Ishikawa (cell line): ENCODE data around the gene VWA3B.

ENCODE experiments used
- CEBPB ChIP-seq: IDR thresholded peaks from 2 replicates; pipeline ENCODE4 v1.6.1; 2012
- CREB1 ChIP-seq: IDR thresholded peaks from 2 replicates; pipeline ENCODE4 v1.6.1; 2012; ENCODE audit warnings: low read depth
- EGR1 ChIP-seq: IDR thresholded peaks from 2 replicates; pipeline ENCODE4 v1.6.1; 2012
- EP300 ChIP-seq: IDR thresholded peaks from 2 replicates; pipeline ENCODE4 v1.6.1; 2012; ENCODE audit warnings: borderline replicate concordance
- FOXM1 ChIP-seq: IDR thresholded peaks from 2 replicates; pipeline ENCODE4 v1.6.1; 2012; ENCODE audit warnings: low read depth, borderline replicate concordance
- MAX ChIP-seq: IDR thresholded peaks from 2 replicates; pipeline ENCODE4 v1.6.1; 2012
- NFIC ChIP-seq: IDR thresholded peaks from 2 replicates; pipeline ENCODE4 v1.6.1; 2012
- RAD21 ChIP-seq: IDR thresholded peaks from 2 replicates; pipeline ENCODE4 v1.6.1; 2012; ENCODE audit warnings: low read depth
- TAF1 ChIP-seq: IDR thresholded peaks from 2 replicates; pipeline ENCODE4 v1.6.1; 2012; ENCODE audit warnings: low read depth, mild to moderate bottlenecking
- TCF12 ChIP-seq: IDR thresholded peaks from 2 replicates; pipeline ENCODE4 v1.6.1; 2012; ENCODE audit warnings: low read depth
- TEAD4 ChIP-seq: IDR thresholded peaks from 2 replicates; pipeline ENCODE4 v1.6.1; 2012
- USF1 ChIP-seq: IDR thresholded peaks from 2 replicates; pipeline ENCODE4 v1.6.1; 2012
- YY1 ChIP-seq: IDR thresholded peaks from 2 replicates; pipeline ENCODE4 v1.6.1; 2012; ENCODE audit warnings: low read depth
- ZBTB7A ChIP-seq: IDR thresholded peaks from 2 replicates; pipeline ENCODE4 v1.6.1; 2012; ENCODE audit warnings: low read depth
- TF ChIP-seq, protein P1 (sequence below): IDR thresholded peaks from 2 replicates; pipeline ENCODE4 v1.6.1; 2012; ENCODE audit warnings: low read depth, mild to moderate bottlenecking

VWA3B gene

DNA sequence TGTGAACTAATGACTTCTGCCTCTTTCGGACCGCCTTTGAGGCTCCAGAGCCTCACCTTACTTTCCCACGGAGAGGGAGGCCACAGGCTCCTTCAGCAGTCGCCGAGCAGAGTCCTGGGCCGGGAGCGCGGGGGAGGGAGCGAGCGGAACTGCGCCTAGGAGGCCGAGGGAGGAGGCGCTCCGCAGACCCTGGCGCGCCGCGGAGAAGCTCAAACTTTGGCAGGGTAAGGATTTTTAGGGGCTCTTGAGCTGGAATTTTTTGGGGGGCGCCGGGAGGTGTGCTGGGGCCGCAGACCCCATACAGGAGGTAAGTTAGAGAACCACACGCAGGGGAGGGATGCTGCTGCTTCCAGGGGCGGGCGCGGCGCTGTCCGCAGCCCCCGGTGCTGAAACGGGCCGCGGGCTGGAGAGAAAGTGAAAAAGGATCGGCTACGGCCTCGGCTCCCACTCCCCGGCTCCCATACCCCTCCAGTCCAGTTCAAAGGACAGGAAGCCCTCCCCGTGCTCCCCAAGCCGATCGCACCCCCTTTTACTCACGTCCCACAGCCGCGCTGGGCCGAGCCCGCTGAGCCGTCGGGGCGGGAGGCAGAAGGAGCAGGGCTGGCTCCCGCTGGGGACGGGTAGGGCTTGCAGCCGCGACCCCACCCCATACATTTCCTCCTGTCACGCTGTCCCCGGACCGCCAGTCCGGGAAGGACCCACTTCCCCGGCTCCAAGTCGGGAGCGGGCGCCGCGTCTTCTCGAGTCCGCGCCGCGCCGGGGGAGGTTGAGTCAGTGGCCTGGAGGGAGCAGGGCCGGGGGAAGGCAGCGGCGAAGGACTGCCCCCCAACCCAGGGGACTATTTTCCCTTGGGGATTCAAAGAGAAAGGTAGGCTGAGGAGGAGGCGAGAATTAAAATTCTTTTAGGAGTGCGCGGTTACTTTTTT is 259.6 kb downstream of the VWA3B start, which contains the start of gene CNGA3:
Gene CNGA3, plus strand, starts transcription at position 146 of the 926 bp plus-strand sequence. CDS start 23,520 bp downstream, outside the sequence.
- TF ChIP-seq ZBTB7A, result peak; percentile 79; the same call in 1 of the 2 replicates
- no peak for TF ChIP-seq USF1
- TF ChIP-seq NFIC, result no peak
- TF ChIP-seq EGR1, result no peak
- TF ChIP-seq, protein P1, sequence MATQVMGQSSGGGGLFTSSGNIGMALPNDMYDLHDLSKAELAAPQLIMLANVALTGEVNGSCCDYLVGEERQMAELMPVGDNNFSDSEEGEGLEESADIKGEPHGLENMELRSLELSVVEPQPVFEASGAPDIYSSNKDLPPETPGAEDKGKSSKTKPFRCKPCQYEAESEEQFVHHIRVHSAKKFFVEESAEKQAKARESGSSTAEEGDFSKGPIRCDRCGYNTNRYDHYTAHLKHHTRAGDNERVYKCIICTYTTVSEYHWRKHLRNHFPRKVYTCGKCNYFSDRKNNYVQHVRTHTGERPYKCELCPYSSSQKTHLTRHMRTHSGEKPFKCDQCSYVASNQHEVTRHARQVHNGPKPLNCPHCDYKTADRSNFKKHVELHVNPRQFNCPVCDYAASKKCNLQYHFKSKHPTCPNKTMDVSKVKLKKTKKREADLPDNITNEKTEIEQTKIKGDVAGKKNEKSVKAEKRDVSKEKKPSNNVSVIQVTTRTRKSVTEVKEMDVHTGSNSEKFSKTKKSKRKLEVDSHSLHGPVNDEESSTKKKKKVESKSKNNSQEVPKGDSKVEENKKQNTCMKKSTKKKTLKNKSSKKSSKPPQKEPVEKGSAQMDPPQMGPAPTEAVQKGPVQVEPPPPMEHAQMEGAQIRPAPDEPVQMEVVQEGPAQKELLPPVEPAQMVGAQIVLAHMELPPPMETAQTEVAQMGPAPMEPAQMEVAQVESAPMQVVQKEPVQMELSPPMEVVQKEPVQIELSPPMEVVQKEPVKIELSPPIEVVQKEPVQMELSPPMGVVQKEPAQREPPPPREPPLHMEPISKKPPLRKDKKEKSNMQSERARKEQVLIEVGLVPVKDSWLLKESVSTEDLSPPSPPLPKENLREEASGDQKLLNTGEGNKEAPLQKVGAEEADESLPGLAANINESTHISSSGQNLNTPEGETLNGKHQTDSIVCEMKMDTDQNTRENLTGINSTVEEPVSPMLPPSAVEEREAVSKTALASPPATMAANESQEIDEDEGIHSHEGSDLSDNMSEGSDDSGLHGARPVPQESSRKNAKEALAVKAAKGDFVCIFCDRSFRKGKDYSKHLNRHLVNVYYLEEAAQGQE, result peak; percentile 95
- no peak for TF ChIP-seq CEBPB
- TF ChIP-seq TCF12, result no peak
- no peak for TF ChIP-seq EP300
- no peak for TF ChIP-seq TEAD4
- TF ChIP-seq RAD21, result no peak
- no peak for TF ChIP-seq TAF1
- no peak for TF ChIP-seq FOXM1
- no peak for TF ChIP-seq CREB1
- TF ChIP-seq YY1, result no peak
- 0 out of 2 replicates have a peak, but pooled peaks have one; percentile 23 for TF ChIP-seq MAX

DNA sequence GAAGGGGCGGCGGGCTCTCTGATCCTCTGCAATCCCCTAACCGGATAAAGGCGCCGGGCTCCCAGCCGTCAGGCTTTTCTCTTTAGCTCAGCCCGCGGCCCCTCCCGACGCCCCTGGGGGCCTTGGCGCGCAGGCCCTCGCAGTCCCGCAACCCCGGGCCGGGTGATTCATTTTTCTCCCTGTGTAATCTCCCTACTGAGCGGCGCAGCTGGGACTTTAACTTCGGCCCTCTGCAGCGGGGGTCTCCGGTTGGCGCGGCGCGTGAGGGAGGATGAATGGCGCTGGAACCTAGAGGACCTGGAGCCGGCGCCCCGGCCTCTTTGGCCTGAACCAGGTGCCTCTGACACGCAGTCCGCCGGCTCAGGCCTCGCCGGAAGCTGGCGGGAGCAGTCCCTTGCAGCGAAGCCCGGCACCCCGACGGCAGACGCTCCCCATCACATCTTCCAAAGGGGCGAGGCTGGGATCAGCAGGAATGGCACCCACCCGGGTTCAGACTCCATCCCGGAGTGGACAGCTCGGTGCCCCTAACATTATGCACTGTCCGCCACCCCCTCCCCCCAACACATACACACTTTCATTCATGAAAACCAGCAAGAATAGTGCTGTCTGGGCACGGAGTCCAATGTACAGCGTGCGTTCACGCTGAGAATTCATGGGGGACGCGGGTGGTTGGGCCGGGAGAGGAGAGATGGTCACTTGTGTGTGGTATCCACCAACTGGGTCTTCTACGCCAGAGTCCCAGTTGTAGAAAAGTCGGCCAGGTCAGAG is 260.5 kb downstream of the VWA3B start:
- TF ChIP-seq ZBTB7A, result no peak
- no peak for TF ChIP-seq TAF1

DNA sequence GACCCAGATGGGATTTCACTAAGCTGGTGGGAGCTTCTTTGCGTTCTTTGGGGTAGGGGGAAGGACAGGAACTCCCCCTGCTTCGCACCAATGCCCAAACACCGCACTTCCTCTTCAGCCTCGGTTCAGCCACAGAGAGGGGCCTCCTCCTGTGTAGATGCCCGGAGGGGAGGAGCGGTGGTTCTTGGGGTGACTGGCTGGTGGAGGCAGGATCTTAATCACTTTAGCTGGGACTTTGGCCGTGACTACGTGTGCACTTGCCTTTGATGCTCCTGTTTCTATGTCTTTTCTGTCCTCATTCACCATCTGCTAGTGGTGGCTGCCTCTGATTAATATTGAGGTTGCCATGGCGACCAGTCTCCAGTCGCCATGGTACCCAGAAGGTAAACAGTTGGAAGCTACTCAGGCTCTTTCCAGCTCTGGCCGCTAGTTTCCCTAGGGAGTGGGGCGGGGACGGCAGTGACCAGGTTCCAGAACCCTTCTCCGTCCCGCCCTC is 261.1 kb downstream of the VWA3B start:
- TF ChIP-seq ZBTB7A (no peak), USF1 (no peak), TAF1 (no peak)

GRCh38 chr2:98350411-98350810 is 263.4 kb downstream of the VWA3B start:
- TF ChIP-seq ZBTB7A (no peak), EP300 (no peak), CEBPB (no peak), CREB1 (no peak), YY1 (no peak), USF1 (no peak), MAX (no peak), TEAD4 (no peak), FOXM1 (no peak), RAD21 (no peak), NFIC (no peak)
- TF ChIP-seq, protein P1, result no peak

DNA sequence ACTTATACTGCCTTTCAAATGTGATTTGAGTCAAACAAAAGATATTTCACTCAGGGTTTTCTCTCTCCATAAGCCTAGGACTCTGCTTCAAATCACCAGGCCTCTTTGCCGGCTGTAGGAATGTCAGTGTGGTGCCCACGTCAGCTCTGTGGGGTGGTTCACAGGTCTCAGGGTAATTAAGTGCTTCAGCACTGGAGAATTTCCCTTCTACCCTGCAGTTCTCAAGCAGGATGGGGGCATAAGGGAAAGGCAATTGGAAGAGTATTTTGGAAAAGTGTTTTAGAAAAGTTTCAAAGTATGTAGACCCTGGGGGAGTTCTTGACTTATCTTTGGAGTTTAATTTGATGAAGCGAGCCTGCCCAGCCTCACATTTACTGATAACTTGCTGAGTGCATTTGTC is 268.9 kb downstream of the VWA3B start:
- no peak for TF ChIP-seq RAD21
- no peak for TF ChIP-seq CREB1
- no peak for TF ChIP-seq NFIC
- TF ChIP-seq USF1, result no peak
- no peak for TF ChIP-seq EGR1
- no peak for TF ChIP-seq EP300
- no peak for TF ChIP-seq YY1
- no peak for TF ChIP-seq TAF1
- TF ChIP-seq, protein P1, result no peak
- TF ChIP-seq FOXM1, result no peak
- no peak for TF ChIP-seq ZBTB7A
- no peak for TF ChIP-seq TEAD4
- no peak for TF ChIP-seq TCF12
- no peak for TF ChIP-seq CEBPB
- no peak for TF ChIP-seq MAX
